Mucosa of descending colon (tissue), 3 donors: ENCODE results near the gene TFCP2. TPM values are rescaled to one million over a fixed set of nuclear protein-coding genes. Genes with fewer than 3 reads are reported as not detected.

ENCODE experiments used
- ATAC-seq: fragments of 200-7000 bp; cut with Tn5 transposase; one replicate; pipeline ENCODE4 v1.9.1; 2020; ENCODE audit warnings: mild to moderate bottlenecking, moderate library complexity
- DNase-seq, 3 donors: peaks; one replicate each; pipeline ENCODE4 v3.0.0-alpha.2; 2020
- H3K36me3 ChIP-seq: fragments of 200-600 bp; one replicate; pipeline ENCODE4 v1.8.0; 2021; ENCODE audit warnings: low read depth, mild to moderate bottlenecking
- H3K4me1 ChIP-seq: fragments of 200-600 bp; one replicate; pipeline ENCODE4 v1.8.0; 2021; ENCODE audit warnings: low read depth, mild to moderate bottlenecking
- H3K4me3 ChIP-seq: fragments of 200-600 bp; one replicate; pipeline ENCODE4 v1.8.0; 2021; ENCODE audit warnings: mild to moderate bottlenecking
- H3K9me3 ChIP-seq: fragments of 200-600 bp; one replicate; pipeline ENCODE4 v1.8.0; 2021; ENCODE audit warnings: mild to moderate bottlenecking
- intact Hi-C, 2 donors: fragments of 100-400 bp; cut with DNase I in 1 of 2; cut with micrococcal nuclease in 1 of 2; formaldehyde crosslinking; loops; one replicate each; pipeline versions ENCODE4 v1.11.0 to v1.11.1; 2022; cut with DNase I, micrococcal nuclease
- total RNA-seq, 3 donors: library from RNA; stranded (reverse); fragmentation: NEBNext Ultra II Directional in 2 of 3; extraction: Animal tissue kit (Norgen Biotek cat#: 25700) in 2 of 3; gene quantifications; one replicate each; pipeline versions ENCODE4 v1.2.1 to v1.2.4, GENCODE V29; 2021 to 2023
- TF ChIP-seq, protein P1 (sequence below): fragments of 200-600 bp; IDR thresholded peaks from one replicate; pipeline ENCODE4 v1.8.0; 2022; ENCODE audit warnings: antibody characterized with exemption, mild to moderate bottlenecking
- donor health status: DM: no; HTN: no; CAD: no; lungs with moderate emphysema.
- donor health status: DM: no; HTN: no; CAD: no.
- donor health status: DM: no; HTN: yes; CAD: no.

The TFCP2 gene
- total RNA-seq, 3 donors from 2014 or later, result 28.3 to 31.4 (median 28.4) TPM

DNA sequence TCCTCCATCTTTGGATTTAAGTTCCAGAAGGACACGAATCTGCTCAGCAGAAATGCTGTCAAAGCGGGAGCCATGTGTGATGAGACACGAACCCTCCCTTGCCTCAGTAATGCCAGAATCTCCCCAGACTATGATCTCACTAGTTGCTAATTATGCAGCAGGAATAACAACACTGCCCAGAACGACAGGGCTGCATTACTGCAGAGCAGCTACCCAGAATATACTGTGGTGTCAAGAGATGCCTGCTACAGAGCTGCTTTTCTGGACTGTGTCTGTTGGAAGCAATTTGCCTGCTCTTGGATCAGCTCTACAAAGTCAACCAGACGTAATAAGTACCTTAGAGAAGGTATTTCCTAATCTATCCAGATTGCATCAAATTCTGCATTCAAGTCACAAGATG lies 95.0 kb downstream of the TFCP2 start:
- intact Hi-C loops, result no loop called here
- ATAC-seq, result no peak
- TF ChIP-seq, protein P1, sequence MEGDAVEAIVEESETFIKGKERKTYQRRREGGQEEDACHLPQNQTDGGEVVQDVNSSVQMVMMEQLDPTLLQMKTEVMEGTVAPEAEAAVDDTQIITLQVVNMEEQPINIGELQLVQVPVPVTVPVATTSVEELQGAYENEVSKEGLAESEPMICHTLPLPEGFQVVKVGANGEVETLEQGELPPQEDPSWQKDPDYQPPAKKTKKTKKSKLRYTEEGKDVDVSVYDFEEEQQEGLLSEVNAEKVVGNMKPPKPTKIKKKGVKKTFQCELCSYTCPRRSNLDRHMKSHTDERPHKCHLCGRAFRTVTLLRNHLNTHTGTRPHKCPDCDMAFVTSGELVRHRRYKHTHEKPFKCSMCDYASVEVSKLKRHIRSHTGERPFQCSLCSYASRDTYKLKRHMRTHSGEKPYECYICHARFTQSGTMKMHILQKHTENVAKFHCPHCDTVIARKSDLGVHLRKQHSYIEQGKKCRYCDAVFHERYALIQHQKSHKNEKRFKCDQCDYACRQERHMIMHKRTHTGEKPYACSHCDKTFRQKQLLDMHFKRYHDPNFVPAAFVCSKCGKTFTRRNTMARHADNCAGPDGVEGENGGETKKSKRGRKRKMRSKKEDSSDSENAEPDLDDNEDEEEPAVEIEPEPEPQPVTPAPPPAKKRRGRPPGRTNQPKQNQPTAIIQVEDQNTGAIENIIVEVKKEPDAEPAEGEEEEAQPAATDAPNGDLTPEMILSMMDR, result no peak
- Histone ChIP-seq H3K4me1 (peaks cover 7% of the 10 kb centered on the region), H3K9me3 (no peaks in the 10 kb centered on the region), H3K4me3 (no peak overlapping the region), H3K36me3 (no peaks in the 10 kb centered on the region)
- DNase-seq, result no peak

DNA sequence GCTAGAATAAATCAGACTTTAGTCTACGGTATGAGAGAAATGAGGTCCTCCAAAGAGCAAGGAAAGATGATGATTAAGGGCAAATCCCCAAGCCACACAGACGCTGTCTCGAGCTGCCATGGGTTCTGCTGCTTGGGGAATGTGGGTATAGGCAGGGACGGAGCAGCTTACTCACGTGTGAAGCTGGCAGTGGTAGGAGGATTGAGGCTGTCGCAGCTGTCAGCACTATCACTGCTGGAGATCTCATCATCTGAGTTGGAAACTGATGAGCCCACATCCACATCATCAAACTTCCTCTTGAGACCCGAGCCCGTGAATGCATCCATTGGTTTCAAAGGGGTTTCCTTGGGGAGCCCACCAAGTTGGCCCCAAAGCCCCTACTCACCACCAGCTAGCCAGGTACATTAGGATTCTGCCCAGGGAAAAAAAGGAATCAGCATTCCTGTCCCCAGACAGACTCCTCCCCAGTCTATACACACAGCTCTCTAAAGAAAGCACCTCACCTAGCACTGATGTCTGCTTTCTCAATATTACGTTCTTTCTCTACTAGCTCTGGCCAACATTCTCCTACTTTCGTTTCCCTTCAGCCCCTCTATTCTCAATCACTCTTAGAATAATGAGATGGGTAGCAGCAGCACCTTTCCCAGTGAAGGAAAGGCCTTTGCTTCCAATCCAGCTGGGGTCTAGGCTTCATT lies 96.6 kb downstream of the TFCP2 start:
- H3K9me3 ChIP-seq, result no peaks in the 10 kb centered on the region
- TF ChIP-seq, protein P1, result no peak
- no peak for ATAC-seq
- H3K4me1 ChIP-seq, result no peaks in the 10 kb centered on the region
- H3K36me3 ChIP-seq, result no peaks in the 10 kb centered on the region
- intact Hi-C loops, result no loop called here
- DNase-seq, result no peak
- H3K4me3 ChIP-seq, result no peak overlapping the region

DNA sequence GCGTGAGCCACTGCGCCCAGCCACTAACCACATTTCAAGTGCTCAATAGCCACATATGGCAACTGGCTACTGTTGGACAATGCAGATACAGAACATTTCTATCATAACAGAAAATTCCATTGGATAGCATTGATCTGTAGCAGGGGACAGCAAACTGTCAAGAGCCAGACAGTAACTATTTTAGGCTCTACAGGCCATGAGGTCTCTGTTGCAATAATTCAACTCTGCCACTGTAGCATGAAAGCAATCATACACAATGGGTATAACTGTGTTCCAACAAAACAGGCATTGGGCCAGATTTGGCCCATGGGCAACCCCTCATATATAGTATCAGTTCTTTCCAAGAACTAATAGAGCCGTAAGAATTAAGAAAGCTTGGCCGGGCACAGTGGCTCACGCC lies 97.5 kb downstream of the TFCP2 start:
- intact Hi-C loops, result no loop called here
- ATAC-seq, result no peak
- TF ChIP-seq, protein P1, result no peak
- Histone ChIP-seq H3K4me3 (no peak overlapping the region), H3K36me3 (no peaks in the 10 kb centered on the region), H3K9me3 (no peaks in the 10 kb centered on the region), H3K4me1 (no peaks in the 10 kb centered on the region)
- DNase-seq, result no peak

DNA sequence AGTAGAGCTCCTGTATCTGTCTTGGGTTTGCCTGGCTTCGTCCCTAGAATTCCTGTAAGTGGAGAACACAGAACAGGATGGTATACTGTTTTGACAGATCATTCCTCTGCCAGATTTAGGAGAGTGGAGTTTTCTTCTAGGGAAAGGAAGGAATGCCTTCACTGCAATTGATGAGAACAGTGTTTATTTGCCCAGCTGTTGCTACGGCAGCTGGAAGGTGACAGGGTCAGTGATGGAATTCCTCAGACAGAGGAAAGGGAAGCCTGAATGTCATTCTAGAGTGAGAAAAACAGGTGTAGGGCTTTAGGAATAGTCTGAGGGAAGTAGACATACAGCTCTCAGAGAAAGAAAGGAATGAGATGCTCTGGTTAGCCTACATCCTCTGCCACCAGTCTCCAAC lies 101.3 kb downstream of the TFCP2 start:
- TF ChIP-seq, protein P1, result no peak
- Histone ChIP-seq H3K9me3 (no peaks in the 10 kb centered on the region), H3K4me3 (no peak overlapping the region), H3K4me1 (no peaks in the 10 kb centered on the region), H3K36me3 (peaks cover 7% of the 10 kb centered on the region)
- ATAC-seq, result no peak
- no peak for DNase-seq
- intact Hi-C loops, result no loop called here

DNA sequence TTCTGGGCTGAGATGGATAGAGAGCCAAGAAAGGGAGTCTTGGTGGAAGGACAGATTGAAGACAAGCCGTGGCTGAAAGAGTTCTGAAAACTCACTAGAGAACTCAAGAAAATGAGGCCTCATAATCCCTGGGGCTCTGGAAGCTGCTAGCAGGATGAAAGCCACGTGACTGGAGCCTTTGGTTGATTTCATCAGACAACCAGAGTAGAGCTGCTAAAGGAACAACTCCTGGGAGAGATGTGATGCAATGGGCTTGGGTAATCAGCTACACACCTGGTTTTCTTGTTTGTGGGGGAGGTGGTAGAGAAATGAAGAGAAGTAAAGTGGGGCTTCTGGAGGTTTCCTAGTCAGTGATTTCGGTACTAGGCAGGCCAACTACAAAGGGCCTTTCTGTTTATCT lies 102.9 kb downstream of the TFCP2 start:
- Histone ChIP-seq H3K9me3 (no peaks in the 10 kb centered on the region), H3K4me1 (no peaks in the 10 kb centered on the region), H3K4me3 (no peak overlapping the region), H3K36me3 (peaks cover 10% of the 10 kb centered on the region)
- intact Hi-C loops, result no loop called here
- TF ChIP-seq, protein P1, result no peak
- DNase-seq, result no peak
- ATAC-seq, result no peak

DNA sequence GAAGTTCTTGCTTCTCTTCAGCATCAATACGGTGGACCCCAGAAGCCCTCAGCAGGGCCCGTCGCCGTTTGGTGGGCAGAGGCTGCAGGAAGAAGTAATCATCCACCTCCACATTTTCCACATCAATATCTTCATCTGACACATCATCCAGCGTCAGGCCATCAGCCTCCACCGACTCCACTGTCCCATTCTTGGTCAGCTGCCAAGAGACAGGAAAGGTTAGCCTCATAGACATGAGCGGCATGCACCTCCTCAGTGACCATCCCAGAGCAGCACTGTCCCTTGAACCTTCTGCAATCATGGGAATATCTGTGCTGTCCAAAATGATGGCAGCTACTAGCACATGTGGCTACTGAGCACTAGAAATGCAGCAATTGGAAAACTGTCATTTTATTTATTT lies 105.2 kb downstream of the TFCP2 start:
- DNase-seq (no peak), ATAC-seq (no peak)
- H3K36me3 ChIP-seq, result peaks cover 10% of the 10 kb centered on the region
- no peak overlapping the region for H3K4me3 ChIP-seq
- no peaks in the 10 kb centered on the region for H3K4me1 ChIP-seq
- H3K9me3 ChIP-seq, result no peaks in the 10 kb centered on the region
- intact Hi-C loops, result no loop called here
- TF ChIP-seq, protein P1, result no peak
